GM19193 (cell line): Measurements from ENCODE around the gene SELENOM.

Experiments
- POLR2A ChIP-seq: IDR thresholded peaks from 4 replicates; pipeline ENCODE4 v1.6.1; 2011; ENCODE audit not compliant: insufficient read depth, insufficient read length; ENCODE audit errors: extremely low read depth

SELENOM gene

DNA sequence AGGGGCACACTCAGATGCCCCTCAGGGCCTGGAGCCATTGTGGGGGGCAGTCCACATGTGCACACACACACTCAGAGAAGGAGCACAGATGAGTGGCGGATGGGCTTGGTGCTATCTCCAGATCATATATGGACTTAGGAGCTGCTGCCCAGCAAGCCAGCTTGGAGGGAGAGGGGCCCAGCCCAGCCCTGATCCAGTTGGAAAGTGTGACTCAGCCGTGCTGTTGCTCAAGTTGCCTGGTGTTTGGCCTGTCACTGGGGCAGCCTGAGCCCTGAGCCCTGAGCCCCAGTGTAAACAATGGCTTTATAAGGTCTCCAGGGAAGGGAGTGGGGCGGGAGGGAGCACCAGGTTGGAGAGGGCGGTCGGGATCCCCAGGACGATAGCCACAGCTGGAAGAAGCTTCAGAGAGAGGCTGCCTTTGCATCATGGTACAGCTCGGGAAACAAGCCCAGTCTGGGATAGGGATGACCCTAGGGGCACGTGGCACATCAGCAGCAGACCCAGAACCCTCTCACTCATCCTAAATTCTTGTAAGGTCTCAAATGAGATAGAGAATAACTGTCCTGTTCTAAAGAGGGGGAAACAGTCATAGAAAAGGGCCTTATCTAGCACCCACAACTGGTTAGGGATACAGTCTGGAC lies 4.8 kb downstream of the SELENOM start:
- no peak for TF ChIP-seq POLR2A

DNA sequence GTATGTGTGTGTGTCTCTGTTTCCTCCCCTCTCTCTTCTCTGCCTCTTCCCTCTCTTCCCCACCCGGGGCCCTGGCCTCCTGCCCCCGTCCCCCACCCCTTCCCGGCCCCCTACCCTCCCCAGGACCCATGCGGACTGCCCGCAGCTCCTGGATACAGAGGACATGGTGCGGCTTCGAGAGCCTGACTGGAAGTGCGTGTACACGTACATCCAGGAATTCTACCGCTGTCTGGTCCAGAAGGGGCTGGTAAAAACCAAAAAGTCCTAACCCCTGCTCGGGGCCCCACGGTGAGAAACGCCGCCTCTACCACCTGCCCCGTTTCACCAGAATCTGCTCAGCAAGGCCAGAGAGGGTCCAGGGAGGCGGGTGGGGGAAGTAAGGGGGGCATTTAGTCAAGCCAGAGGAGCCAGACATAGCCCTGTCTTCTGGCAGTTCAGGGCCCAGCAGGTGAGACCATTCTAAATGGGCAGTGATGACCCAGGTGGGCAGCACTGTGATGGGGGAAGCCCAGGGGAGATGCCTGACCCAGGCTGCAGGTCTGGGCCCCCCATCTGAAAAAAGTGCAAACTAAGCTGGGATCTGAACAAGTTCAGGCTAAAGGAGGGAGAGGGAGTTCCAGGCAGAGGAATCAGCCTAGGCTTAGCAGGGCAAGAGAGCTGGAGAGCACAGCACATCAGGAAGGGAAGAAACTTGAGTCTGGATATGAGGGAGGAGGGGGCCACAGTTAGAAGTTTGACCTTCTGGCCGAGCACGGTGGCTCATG lies 6.4 kb downstream of the SELENOM start:
- TF ChIP-seq POLR2A: no peak

DNA sequence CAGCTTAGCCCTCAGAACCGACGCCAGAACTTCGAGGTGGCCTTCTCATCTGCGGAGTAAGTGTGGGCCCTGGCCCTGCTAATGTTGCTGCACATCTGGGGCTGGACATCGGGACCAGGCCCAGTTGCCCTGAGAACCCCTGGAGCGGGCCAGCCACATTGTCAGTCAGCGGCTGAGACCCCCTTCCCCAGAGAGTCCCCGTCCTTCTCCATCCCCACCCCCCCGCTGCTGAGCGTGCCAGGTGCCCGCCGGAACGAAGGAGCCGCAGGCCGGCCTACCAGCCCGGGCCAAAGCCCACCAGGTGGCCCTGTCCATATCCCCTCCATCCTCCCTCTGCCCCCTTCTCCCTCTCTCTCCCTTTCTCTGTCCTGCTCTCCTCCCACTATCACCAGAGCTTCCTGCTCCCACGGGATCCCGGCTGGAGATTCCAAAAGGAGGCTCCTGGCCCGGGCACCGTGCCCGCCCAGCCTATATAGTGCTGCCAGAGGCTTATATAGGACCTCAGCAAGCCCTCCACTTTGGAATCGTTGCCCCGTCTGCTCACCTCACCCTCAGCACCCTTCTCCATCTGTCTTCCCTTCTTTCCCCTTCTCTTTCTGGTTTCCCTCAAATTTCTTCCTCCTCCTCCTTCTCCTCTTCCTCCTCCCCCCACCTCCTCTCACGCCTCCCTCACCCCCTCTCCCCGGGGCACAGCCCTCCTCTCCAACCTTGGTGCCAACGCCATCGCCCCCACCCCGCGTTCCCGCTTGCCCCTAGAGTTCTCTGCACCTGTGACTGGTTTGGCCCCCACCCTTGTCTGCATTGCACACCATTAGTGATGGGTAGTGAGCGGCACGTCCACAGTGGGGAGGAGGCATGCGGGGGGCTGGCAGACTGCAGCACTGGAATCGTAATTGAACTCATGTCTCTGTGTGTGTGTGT lies 7.3 kb downstream of the SELENOM start:
- no peak for TF ChIP-seq POLR2A

DNA sequence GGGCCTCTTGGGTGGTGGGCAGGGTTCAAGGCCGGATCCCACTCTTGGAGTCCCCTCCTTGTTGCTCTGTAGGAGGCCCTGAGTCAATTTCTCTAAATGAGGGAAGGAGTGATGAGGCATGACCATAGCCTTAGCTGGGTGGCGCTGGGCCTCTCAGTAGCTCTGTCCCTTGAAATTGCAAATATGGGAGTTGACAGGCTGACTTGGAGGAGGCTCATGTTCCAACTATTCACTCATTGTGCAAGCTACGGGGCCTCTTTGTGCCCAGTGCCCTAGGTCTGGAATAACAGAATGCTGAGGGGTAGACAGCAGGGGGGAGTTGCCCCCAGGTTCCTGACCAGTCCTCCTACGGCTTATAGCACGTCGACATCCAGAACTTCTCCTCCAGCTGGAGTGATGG lies 8.0 kb downstream of the SELENOM start:
- no peak for TF ChIP-seq POLR2A

DNA sequence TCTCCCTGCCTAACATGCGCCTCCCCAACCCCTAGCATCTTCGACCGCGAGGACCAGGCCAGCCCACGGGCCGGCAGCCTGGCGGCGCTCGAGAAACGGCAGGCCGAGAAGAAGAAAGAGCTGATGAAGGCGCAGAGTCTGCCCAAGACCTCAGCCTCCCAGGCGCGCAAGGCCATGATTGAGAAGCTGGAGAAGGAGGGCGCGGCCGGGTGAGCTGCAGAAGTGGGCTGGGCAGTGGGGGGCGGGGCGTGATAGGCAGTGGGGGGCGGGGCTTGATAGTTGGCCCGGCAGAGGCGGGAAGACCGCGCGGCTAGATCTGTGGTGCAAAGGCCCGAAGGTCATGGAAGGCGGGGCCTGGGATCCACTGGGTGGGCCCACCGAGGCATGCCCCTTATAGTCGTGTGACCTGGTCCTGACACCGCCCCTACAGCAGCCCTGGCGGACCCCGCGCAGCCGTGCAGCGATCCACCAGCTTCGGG lies 8.7 kb downstream of the SELENOM start:
- no peak for TF ChIP-seq POLR2A

DNA sequence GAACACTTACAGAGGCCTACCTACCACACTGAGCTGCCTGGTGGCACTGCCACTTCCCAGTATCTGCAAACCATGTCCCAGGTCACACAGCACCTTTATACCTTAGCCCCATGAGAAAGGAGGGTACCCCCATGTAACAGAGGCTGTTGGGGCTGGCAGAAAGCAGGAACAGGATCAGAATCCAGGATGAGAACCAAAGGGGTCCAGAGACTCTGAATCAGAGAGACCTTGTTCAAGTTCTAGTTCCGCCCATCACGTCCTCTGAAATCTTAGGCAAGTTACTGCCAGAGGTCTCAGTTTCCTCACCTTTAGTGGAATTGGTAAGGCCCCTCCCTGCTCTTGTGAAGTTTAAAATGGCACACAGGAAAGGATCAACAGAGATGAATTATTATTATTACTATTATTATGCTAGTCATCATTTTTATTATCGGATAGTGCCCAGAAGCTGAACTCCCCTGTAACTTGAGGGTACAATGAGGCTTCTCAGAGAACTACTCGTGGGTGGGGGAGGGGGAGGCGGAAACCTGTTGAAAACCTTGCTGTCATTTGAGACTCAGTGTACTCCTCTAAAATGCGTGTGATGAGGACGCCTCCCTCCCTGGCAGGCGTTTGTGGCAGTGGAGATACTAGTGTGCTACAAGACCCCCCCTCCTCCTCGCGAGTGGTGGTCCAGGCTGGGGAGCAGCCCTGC lies 9.3 kb downstream of the SELENOM start:
- no peak for TF ChIP-seq POLR2A

DNA sequence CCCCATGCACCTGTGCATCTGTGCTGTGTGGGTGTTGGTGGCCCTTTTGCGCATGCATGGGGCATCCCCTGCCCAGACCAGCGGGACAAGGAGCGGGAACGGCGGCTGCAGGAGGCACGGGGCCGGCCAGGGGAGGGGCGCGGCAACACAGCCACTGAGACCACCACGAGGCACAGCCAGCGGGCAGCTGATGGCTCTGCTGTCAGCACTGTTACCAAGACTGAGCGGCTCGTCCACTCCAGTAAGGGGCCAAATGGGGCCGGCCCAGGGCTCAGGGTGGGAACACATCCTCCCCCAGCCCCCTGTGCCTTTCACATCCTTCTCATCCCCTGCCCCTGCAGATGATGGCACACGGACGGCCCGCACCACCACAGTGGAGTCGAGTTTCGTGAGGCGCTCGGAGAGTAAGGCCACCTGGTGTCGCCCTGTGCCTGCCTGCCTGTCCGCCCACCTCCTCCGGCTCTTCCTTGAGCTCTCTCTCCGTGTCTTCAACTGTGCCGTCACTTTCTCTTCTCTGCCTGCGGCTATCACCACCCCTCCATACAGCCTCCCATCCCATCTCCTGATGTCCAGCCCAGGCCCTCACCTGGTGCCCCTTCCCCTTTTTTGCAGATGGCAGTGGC lies 10.6 kb downstream of the SELENOM start:
- no peak for TF ChIP-seq POLR2A

DNA sequence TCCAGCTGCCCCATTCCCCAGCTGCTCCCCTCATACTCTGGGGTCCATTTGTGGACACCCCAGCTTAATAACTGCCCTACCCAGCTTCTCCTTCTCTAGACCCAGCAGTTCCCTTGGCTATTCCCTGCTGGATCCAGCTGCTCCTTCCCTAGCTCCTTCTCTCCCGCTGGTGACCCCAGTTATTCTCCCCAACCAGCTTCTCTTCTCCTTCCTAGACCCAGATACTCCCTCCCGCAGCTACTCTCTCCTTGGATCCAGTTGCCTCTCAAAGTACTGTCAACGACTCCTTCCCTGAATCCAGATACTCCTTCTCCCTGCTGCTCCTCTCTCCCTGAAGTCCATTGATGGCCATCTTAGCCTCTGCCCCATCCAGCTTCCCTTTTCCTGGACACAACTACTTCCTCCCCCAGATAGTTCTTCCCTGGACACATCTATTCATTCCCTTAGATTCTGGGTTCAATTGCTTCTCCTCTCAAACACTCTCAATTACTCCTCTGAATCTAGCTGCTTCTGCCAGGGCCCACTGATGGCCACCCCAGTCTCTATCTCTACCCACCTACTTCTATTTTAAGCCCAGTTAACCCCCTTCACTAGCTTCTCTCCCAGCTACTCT lies 11.6 kb downstream of the SELENOM start:
- TF ChIP-seq POLR2A: no peak

DNA sequence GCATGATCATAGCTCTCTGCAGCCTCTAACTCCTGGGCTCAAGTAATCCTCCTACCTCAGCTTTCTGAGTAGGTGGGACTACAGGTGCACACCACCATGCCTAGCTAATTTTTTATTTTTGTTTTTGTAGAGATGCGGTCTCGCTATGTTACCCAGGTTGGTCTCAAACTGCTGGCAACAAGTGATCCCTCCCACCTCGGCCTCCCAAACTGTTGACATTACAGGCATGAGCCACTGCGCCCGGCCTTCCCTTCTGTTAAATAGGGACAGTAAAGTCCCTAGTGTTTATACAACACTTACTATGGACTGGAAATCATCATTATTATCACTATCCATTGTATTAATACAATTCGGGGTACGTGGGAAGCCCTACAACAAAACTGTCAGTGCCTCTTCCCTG lies 12.6 kb downstream of the SELENOM start:
- no peak for TF ChIP-seq POLR2A

DNA sequence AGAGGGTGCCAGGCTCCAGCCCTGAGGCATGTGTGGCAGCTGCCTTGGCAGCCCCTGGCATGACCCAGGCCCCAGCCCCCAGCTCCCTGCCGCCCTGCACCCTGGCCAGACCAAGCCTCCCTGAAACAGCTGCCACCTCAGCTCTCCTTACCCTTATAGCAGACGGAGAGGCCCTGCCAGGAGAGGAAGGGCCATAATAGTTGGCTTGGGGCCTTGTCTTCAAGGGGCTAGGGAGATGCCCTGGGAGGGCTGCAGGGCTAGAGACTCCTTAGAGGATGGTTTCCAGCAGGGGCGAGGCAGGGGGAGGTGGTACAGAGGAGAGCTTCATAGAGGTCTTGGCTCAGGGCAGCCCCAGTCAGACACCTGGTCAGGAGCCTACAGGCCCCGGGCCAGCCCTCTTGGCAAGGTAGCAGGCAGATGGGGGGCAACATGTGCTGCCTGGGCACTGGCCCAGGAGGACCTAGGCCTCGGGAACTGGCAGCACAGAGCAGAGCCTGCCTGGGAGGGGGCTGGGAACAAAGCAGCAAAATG lies 13.3 kb downstream of the SELENOM start:
- TF ChIP-seq POLR2A: no peak

DNA sequence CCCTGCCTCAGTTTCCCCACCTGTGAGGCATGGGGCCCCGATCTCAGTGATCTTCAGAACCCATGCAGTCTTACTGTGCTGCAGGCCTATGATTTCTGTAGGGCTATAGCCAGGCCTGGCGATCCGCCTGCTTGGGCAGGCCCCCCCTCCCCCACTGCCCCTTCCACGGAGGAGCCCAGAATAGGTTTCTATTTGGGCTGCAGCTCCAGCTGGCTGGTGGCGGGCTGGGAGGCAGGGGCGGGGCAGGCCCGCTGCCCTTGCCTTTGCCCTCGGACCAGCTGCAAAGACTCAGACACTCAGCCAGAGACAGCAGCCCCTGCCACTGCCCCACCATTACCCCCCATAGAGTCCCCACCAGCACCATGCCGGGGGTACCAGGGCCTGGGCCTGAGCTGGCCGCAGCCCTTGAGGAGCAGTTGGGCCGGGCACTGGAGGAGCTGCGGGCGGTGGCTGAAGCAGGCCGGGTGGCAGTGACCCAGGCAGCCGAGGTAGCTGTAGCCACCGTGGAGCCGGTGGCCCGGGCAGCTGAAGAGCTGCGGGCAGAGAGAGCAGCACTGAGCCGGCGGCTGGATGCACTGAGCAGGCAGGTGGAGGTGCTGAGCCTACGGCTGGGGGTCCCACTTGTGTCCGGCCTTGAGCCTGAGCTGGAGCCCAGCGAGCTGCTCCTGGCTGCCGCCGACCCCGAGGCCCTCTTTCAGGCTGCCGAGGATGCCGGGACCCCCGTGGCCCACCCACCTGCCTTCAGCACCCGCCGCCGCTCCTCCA lies 14.1 kb downstream of the SELENOM start:
- TF ChIP-seq POLR2A: no peak

DNA sequence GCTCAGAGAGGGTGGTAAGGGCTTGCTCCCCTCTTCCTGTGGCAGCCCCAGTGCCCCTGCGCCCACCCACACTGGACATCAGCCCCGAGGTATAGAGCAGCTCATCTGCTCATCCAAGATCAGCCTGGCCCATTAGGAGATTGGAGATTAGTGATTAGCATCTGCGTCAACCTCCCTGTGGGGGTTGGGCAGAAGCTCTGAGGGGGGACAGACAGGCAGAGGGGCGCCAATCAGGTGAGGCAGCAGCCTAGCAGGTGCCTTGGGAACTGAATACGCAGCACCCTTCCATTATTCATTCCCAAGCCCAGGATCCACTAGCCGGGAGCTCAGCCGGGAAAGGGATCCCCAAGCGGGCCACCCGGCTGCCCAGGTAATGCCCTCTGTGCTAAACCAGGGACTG lies 15.2 kb downstream of the SELENOM start:
- TF ChIP-seq POLR2A: no peak
